Measurements from ENCODE around the gene FLII.

DNA sequence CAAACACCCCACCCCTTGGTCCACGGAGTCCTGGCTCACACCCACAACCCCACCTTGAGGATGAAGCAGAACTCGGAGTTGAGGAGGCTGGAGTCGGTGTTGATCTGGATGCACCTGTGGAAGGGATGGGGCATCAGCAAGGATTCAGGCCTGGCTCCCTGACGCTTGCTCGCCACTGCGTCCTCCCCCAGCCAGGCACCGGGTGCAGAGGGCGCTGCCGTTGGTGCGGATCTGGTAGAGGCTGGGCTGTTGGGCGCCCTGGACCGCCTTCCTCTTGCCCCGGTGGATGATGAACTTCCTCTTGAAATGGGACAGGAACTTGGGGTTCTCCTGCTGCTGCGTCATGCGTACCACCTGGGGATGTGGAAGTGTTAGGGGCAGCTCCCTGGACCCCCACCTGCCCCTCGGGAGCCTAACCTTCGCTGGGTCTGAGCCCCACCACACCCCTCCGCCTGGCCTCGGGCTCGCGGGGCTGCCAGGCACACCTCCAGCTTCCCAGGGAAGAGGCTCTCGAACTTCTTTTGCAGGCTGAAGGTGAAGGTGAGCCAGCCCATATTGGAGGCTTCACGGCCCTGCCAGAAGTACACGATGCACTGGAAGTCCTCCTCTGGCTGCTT lies 12.3 kb downstream of the FLII start:
- TF ChIP-seq JUND (IDR thresholded peaks at IDR 0.05) (no peak), EZH2phosphoT487 (IDR thresholded peaks at IDR 0.05; ENCODE audit: borderline replicate concordance) (no peak), TCF7L2 (IDR thresholded peaks at IDR 0.05; ENCODE audit: borderline replicate concordance, extremely low read depth, insufficient read depth, insufficient read length) (no peak), POLR2A (IDR thresholded peaks at IDR 0.05; ENCODE audit: borderline replicate concordance, extremely low read depth, insufficient read depth, insufficient read length) (no peak), POLR2AphosphoS5 (IDR thresholded peaks at IDR 0.05; ENCODE audit: low read depth, low read length) (no peak), EZH2 (IDR thresholded peaks at IDR 0.05) (no peak), SP1 (IDR thresholded peaks at IDR 0.05; ENCODE audit: low read depth) (no peak), CEBPB (IDR thresholded peaks at IDR 0.05; ENCODE audit: low read depth) (no peak), YY1 (IDR thresholded peaks at IDR 0.05; ENCODE audit: extremely low read depth, insufficient replicate concordance, low read depth, low read length) (no peak), SRF (IDR thresholded peaks at IDR 0.05; ENCODE audit: low read depth) (no peak)
- TF ChIP-seq, protein P1, sequence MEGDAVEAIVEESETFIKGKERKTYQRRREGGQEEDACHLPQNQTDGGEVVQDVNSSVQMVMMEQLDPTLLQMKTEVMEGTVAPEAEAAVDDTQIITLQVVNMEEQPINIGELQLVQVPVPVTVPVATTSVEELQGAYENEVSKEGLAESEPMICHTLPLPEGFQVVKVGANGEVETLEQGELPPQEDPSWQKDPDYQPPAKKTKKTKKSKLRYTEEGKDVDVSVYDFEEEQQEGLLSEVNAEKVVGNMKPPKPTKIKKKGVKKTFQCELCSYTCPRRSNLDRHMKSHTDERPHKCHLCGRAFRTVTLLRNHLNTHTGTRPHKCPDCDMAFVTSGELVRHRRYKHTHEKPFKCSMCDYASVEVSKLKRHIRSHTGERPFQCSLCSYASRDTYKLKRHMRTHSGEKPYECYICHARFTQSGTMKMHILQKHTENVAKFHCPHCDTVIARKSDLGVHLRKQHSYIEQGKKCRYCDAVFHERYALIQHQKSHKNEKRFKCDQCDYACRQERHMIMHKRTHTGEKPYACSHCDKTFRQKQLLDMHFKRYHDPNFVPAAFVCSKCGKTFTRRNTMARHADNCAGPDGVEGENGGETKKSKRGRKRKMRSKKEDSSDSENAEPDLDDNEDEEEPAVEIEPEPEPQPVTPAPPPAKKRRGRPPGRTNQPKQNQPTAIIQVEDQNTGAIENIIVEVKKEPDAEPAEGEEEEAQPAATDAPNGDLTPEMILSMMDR (IDR thresholded peaks at IDR 0.05 in 2 of 3, conservative IDR thresholded peaks at IDR 0.05 in 1 of 3; ENCODE audit: borderline replicate concordance in 1 of 3, insufficient read depth in 1 of 3, low read depth in 2 of 3, low read length in 2 of 3): no peak
- TF ChIP-seq, protein P2, sequence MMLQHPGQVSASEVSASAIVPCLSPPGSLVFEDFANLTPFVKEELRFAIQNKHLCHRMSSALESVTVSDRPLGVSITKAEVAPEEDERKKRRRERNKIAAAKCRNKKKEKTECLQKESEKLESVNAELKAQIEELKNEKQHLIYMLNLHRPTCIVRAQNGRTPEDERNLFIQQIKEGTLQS (IDR thresholded peaks at IDR 0.05): no peak
- TF ChIP-seq, protein P3, sequence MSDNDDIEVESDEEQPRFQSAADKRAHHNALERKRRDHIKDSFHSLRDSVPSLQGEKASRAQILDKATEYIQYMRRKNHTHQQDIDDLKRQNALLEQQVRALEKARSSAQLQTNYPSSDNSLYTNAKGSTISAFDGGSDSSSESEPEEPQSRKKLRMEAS (IDR thresholded peaks at IDR 0.05): no peak
- TF ChIP-seq, protein P4, sequence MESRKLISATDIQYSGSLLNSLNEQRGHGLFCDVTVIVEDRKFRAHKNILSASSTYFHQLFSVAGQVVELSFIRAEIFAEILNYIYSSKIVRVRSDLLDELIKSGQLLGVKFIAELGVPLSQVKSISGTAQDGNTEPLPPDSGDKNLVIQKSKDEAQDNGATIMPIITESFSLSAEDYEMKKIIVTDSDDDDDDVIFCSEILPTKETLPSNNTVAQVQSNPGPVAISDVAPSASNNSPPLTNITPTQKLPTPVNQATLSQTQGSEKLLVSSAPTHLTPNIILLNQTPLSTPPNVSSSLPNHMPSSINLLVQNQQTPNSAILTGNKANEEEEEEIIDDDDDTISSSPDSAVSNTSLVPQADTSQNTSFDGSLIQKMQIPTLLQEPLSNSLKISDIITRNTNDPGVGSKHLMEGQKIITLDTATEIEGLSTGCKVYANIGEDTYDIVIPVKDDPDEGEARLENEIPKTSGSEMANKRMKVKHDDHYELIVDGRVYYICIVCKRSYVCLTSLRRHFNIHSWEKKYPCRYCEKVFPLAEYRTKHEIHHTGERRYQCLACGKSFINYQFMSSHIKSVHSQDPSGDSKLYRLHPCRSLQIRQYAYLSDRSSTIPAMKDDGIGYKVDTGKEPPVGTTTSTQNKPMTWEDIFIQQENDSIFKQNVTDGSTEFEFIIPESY (IDR thresholded peaks at IDR 0.05; ENCODE audit: extremely low read depth, insufficient replicate concordance, low read length): no peak

Data from HCT116 (cell line).